ENCODE data around the gene TACC2. TPM values are rescaled to one million over a fixed set of nuclear protein-coding genes. Genes with fewer than 3 reads are reported as not detected.

Gene TACC2
- total RNA-seq, 2 experiments from 2014 or later = not detected

GRCh38 chr10:121942749-121943416 is 46.1 kb upstream of the TACC2 start:
- ChIA-PET POLR2A (no interaction called here), CTCF (no interaction called here)
- no peak overlapping the region for H3K4me3 Mint-ChIP-seq
- no peaks in the 10 kb centered on the region for H3K36me3 Mint-ChIP-seq (ENCODE audit: low read depth)
- no peaks in the 10 kb centered on the region for H3K27me3 ChIP-seq (ENCODE audit: control insufficient read depth in 1 of 2, insufficient read depth in 2 of 2, low read length in 2 of 2)
- ATAC-seq (ENCODE audit: poor library complexity) (no peak), DNase-seq (no peak)
- TF ChIP-seq CTCF (IDR thresholded peaks at IDR 0.05) = no peak
- intact Hi-C loops (cut with DNase I, micrococcal nuclease) = no loop called here
- H3K4me3 ChIP-seq (ENCODE audit: low read length) = no peak overlapping the region
- no peaks in the 10 kb centered on the region for H3K9me3 Mint-ChIP-seq
- no peaks in the 10 kb centered on the region for H3K4me1 Mint-ChIP-seq (ENCODE audit: low read depth)
- no peak overlapping the region for H3K27ac Mint-ChIP-seq
- no peaks in the 10 kb centered on the region for H3K4me1 ChIP-seq (ENCODE audit: insufficient read depth, low read length)
- no peaks in the 10 kb centered on the region for H3K36me3 ChIP-seq (ENCODE audit: insufficient read depth, low read length)
- H3K27me3 Mint-ChIP-seq = peaks cover 27% of the 10 kb centered on the region
- H3K27ac ChIP-seq (ENCODE audit: low read depth in 1 of 2, low read length in 2 of 2) = no peak overlapping the region
- H3K9me3 ChIP-seq (ENCODE audit: control insufficient read depth in 1 of 2, insufficient read depth in 1 of 2, low read length in 2 of 2) = no peaks in the 10 kb centered on the region

- Mint-ChIP-seq H3K4me1 (ENCODE audit: low read depth) (no peaks in the 10 kb centered on the region), H3K9me3 (no peaks in the 10 kb centered on the region), H3K27me3 (peaks cover 3% of the 10 kb centered on the region), H3K36me3 (ENCODE audit: low read depth) (no peaks in the 10 kb centered on the region), H3K4me3 (no peak overlapping the region), H3K27ac (no peak overlapping the region)
- H3K9me3 ChIP-seq (ENCODE audit: control insufficient read depth in 1 of 2, insufficient read depth in 1 of 2, low read length in 2 of 2) = no peaks in the 10 kb centered on the region
- H3K27ac ChIP-seq (ENCODE audit: low read depth in 1 of 2, low read length in 2 of 2) = no peak overlapping the region
- no peaks in the 10 kb centered on the region for H3K36me3 ChIP-seq (ENCODE audit: insufficient read depth, low read length)
- no peak overlapping the region for H3K4me3 ChIP-seq (ENCODE audit: low read length)
- no peak for TF ChIP-seq CTCF (IDR thresholded peaks at IDR 0.05)
- CTCF ChIA-PET = no interaction called here
- POLR2A ChIA-PET = interaction anchor here (2.0 kb wide), 1 partner anchor 19 kb away, joined by 5 read pairs; the partner anchor contains the start of gene ATE1
- H3K27me3 ChIP-seq (ENCODE audit: control insufficient read depth in 1 of 2, insufficient read depth in 2 of 2, low read length in 2 of 2) = no peaks in the 10 kb centered on the region
- ATAC-seq (ENCODE audit: poor library complexity) (no peak), DNase-seq (no peak)
- intact Hi-C loops (cut with DNase I, micrococcal nuclease) = no loop called here
- H3K4me1 ChIP-seq (ENCODE audit: insufficient read depth, low read length) = no peaks in the 10 kb centered on the region
These were observed 41.3 kb upstream of the TACC2 start for GRCh38 chr10:121947343-121948330.

GRCh38 chr10:121949049-121949448 is 39.9 kb upstream of the TACC2 start:
- CTCF ChIA-PET = interaction anchor here (0.6 kb wide), 1 partner anchor 8 kb away, joined by 3 read pairs; no protein-coding TSS in a partner anchor

More at GRCh38 chr10:121949049-121949448, 39.9 kb upstream of the TACC2 start:
- no peak overlapping the region for H3K4me3 Mint-ChIP-seq
- Histone ChIP-seq H3K4me1 (ENCODE audit: insufficient read depth, low read length) (no peaks in the 10 kb centered on the region), H3K27me3 (ENCODE audit: control insufficient read depth in 1 of 2, insufficient read depth in 2 of 2, low read length in 2 of 2) (no peaks in the 10 kb centered on the region), H3K4me3 (ENCODE audit: low read length) (no peak overlapping the region), H3K27ac (ENCODE audit: low read depth in 1 of 2, low read length in 2 of 2) (no peak overlapping the region), H3K9me3 (ENCODE audit: control insufficient read depth in 1 of 2, insufficient read depth in 1 of 2, low read length in 2 of 2) (no peaks in the 10 kb centered on the region), H3K36me3 (ENCODE audit: insufficient read depth, low read length) (no peaks in the 10 kb centered on the region)
- H3K9me3 Mint-ChIP-seq = no peaks in the 10 kb centered on the region
- DNase-seq = no peak
- H3K36me3 Mint-ChIP-seq (ENCODE audit: low read depth) = no peaks in the 10 kb centered on the region
- ATAC-seq (ENCODE audit: poor library complexity) = no peak
- no peaks in the 10 kb centered on the region for H3K27me3 Mint-ChIP-seq
- no peak overlapping the region for H3K27ac Mint-ChIP-seq
- TF ChIP-seq CTCF (IDR thresholded peaks at IDR 0.05) = no peak
- intact Hi-C loops (cut with DNase I, micrococcal nuclease) = no loop called here
- POLR2A ChIA-PET = interaction anchor here (2.0 kb wide), 1 partner anchor 21 kb away, joined by 5 read pairs; the partner anchor contains the start of gene ATE1
- H3K4me1 Mint-ChIP-seq (ENCODE audit: low read depth) = no peaks in the 10 kb centered on the region
